K562 (cell line): ENCODE measurements around the gene E2F1. TPM values are rescaled to one million over a fixed set of nuclear protein-coding genes. Genes with fewer than 3 reads are reported as not detected.

Experiments
- ARID4B ChIP-seq: sonication (generic); formaldehyde crosslinking; IDR thresholded peaks from 2 replicates; pipeline ENCODE4 v1.8.0; 2022; ENCODE audit warnings: mild to moderate bottlenecking, missing genetic modification reagents
- GABPB2 ChIP-seq: fragments of 250-450 bp; sonication (Bioruptor Pico); conservative IDR thresholded peaks from 2 replicates; pipeline ENCODE4 v1.5.1; 2021; ENCODE audit warnings: mild to moderate bottlenecking
- GATAD2A ChIP-seq: fragments of 450-650 bp; IDR thresholded peaks from 2 replicates; pipeline ENCODE4 v1.6.1; 2017
- GATAD2B ChIP-seq: fragments of 450-650 bp; IDR thresholded peaks from 2 replicates; pipeline ENCODE4 v1.6.1; 2017; ENCODE audit warnings: mild to moderate bottlenecking, borderline replicate concordance
- POLR2AphosphoS2 ChIP-seq: IDR thresholded peaks from 2 replicates; pipeline ENCODE4 v1.6.1; 2012; ENCODE audit warnings: low read length, improper control_type of control experiment
- SAP30 ChIP-seq: fragments of 200-600 bp; sonication (generic); IDR thresholded peaks from 2 replicates; pipeline ENCODE4 v1.6.1; 2012; ENCODE audit warnings: borderline replicate concordance, low read depth, mild to moderate bottlenecking, moderate library complexity, low read length, control low read depth, inconsistent platforms; ENCODE audit not compliant: insufficient read depth, poor library complexity, severe bottlenecking
- SP2 ChIP-seq: IDR thresholded peaks from 2 replicates; pipeline ENCODE4 v1.6.1; 2011; ENCODE audit warnings: mild to moderate bottlenecking, low read depth, low read length, moderate library complexity; ENCODE audit not compliant: poor library complexity, severe bottlenecking; ENCODE audit errors: extremely low read depth
- ZBTB1 ChIP-seq: sonication (generic); formaldehyde crosslinking; IDR thresholded peaks from 2 replicates; pipeline ENCODE4 v1.8.1; 2023; ENCODE audit warnings: missing genetic modification reagents, low read depth, mild to moderate bottlenecking, borderline replicate concordance
- polyA plus RNA-seq, 8 experiments: library from polyadenylated mRNA; depleted of rRNA in 4 of 8; stranded (reverse) in 5 of 8; unstranded in 3 of 8; fragments of >200 nt; fragmentation: Nextera tagmentation in 2 of 8; fragmentation: Illumina TruSeq in 1 of 8; extraction: Ambion mirVana in 2 of 8; extraction: Trizol in 1 of 8; gene quantifications; 2 replicates each; pipeline versions ENCODE4 v1.2.1 to v1.2.3, GENCODE V29; 2011 to 2014; ENCODE audit warnings: inconsistent platforms in 1 of 8, missing spikeins in 1 of 8
- total RNA-seq, 7 experiments: library from RNA; depleted of rRNA in 6 of 7; stranded (reverse); fragments of >200 nt in 6 of 7; fragmentation: Illumina TruSeq in 2 of 7; extraction: Trizol in 2 of 7; gene quantifications; 2 replicates each; pipeline versions ENCODE4 v1.2.1 to v1.2.3, GENCODE V29; 2011 to 2021; ENCODE audit warnings: low replicate concordance in 1 of 7
- TF ChIP-seq, protein P1 (sequence below), 2 experiments: fragments of 450-650 bp; formaldehyde crosslinking in 1 of 2; IDR thresholded peaks; 2 replicates each; pipeline versions ENCODE4 v1.4.0 to v1.6.1; 2014 to 2020; ENCODE audit warnings: mild to moderate bottlenecking in 2 of 2, borderline replicate concordance in 1 of 2, low read depth in 1 of 2
- TF ChIP-seq, protein P2 (sequence below): fragments of 450-650 bp; IDR thresholded peaks from 2 replicates; pipeline ENCODE4 v1.6.1; 2016; ENCODE audit warnings: low read depth, mild to moderate bottlenecking, moderate library complexity
- TF ChIP-seq, protein P3 (sequence below), 2 experiments: fragments of 450-650 bp in 1 of 2; sonication (generic) in 1 of 2; formaldehyde crosslinking; conservative IDR thresholded peaks; 2 replicates each; pipeline versions ENCODE4 v1.4.0 to v1.8.1; 2020 to 2022; ENCODE audit warnings: mild to moderate bottlenecking in 1 of 2, missing genetic modification reagents in 1 of 2

E2F1 gene
- total and polyA plus RNA-seq, 9 of the 15 experiments (the other 6 are each of a cell fraction or from before 2014, with no cell fraction given): 0.14 to 30.6 (median 13.1) TPM

GRCh38 chr20:33686100-33686983 is at the start of gene E2F1 (continued):
- TF ChIP-seq, protein P1, sequence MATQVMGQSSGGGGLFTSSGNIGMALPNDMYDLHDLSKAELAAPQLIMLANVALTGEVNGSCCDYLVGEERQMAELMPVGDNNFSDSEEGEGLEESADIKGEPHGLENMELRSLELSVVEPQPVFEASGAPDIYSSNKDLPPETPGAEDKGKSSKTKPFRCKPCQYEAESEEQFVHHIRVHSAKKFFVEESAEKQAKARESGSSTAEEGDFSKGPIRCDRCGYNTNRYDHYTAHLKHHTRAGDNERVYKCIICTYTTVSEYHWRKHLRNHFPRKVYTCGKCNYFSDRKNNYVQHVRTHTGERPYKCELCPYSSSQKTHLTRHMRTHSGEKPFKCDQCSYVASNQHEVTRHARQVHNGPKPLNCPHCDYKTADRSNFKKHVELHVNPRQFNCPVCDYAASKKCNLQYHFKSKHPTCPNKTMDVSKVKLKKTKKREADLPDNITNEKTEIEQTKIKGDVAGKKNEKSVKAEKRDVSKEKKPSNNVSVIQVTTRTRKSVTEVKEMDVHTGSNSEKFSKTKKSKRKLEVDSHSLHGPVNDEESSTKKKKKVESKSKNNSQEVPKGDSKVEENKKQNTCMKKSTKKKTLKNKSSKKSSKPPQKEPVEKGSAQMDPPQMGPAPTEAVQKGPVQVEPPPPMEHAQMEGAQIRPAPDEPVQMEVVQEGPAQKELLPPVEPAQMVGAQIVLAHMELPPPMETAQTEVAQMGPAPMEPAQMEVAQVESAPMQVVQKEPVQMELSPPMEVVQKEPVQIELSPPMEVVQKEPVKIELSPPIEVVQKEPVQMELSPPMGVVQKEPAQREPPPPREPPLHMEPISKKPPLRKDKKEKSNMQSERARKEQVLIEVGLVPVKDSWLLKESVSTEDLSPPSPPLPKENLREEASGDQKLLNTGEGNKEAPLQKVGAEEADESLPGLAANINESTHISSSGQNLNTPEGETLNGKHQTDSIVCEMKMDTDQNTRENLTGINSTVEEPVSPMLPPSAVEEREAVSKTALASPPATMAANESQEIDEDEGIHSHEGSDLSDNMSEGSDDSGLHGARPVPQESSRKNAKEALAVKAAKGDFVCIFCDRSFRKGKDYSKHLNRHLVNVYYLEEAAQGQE (IDR thresholded peaks at IDR 0.05; ENCODE audit: borderline replicate concordance): peak; percentile 94
- TF ChIP-seq, protein P1 (CRISPR knock-in tag; IDR thresholded peaks at IDR 0.05; ENCODE audit: low read depth): no peak
- TF ChIP-seq ZBTB1 (CRISPR knock-in tag) (peak; percentile 19; the same call in 1 of the 2 replicates), ARID4B (peak; percentile 82), SAP30 (peak; percentile 85), POLR2AphosphoS2 (no peak), GATAD2A (no peak), GABPB2 (CRISPR knock-in tag) (no peak), SP2 (peak; percentile 59), GATAD2B (0 out of 2 replicates have a peak, but pooled peaks have one; percentile 90)
- TF ChIP-seq, protein P2, sequence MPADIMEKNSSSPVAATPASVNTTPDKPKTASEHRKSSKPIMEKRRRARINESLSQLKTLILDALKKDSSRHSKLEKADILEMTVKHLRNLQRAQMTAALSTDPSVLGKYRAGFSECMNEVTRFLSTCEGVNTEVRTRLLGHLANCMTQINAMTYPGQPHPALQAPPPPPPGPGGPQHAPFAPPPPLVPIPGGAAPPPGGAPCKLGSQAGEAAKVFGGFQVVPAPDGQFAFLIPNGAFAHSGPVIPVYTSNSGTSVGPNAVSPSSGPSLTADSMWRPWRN: no peak
- TF ChIP-seq, protein P3, sequence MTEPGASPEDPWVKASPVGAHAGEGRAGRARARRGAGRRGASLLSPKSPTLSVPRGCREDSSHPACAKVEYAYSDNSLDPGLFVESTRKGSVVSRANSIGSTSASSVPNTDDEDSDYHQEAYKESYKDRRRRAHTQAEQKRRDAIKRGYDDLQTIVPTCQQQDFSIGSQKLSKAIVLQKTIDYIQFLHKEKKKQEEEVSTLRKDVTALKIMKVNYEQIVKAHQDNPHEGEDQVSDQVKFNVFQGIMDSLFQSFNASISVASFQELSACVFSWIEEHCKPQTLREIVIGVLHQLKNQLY (CRISPR knock-in tag; conservative IDR thresholded peaks at IDR 0.05): no peak
